H7 (cell line): ENCODE measurements around the gene RSAD1. TPM values are rescaled to one million over a fixed set of nuclear protein-coding genes. Genes with fewer than 3 reads are reported as not detected.
A peak's percentile ranks its signal among the peaks of the same experiment; 100 is the strongest.
"Not testable (repeated sequence)": the region's sequence is repeated elsewhere in the genome, so short reads cannot be mapped to it uniquely, and the experiment has no call there.

Experiments
- DNase-seq: peaks from one replicate; pipeline ENCODE4 v3.0.0; 2012
- H3K27me3 ChIP-seq: 2 replicates; pipeline ENCODE4 v1.6.0; 2011; ENCODE audit warnings: mild to moderate bottlenecking, low read length; ENCODE audit not compliant: control insufficient read depth, insufficient read depth
- H3K36me3 ChIP-seq: replicated peaks from 2 replicates; pipeline ENCODE4 v1.5.1; 2011; ENCODE audit warnings: low read length; ENCODE audit not compliant: control insufficient read depth, insufficient read depth
- H3K4me3 ChIP-seq: 2 replicates; pipeline ENCODE4 v1.5.1; 2011; ENCODE audit warnings: low read depth, mild to moderate bottlenecking, control low read depth, low read length, moderate library complexity; ENCODE audit not compliant: insufficient read depth
- total RNA-seq: library from RNA; depleted of rRNA; stranded (reverse); fragments of >200 nt; shearing (Covaris generic); gene quantifications from 2 replicates; pipeline ENCODE4 v1.2.3, GENCODE V29; 2014

Gene RSAD1
- total RNA-seq, 1 experiment from 2014 or later, result 28.4 TPM

DNA sequence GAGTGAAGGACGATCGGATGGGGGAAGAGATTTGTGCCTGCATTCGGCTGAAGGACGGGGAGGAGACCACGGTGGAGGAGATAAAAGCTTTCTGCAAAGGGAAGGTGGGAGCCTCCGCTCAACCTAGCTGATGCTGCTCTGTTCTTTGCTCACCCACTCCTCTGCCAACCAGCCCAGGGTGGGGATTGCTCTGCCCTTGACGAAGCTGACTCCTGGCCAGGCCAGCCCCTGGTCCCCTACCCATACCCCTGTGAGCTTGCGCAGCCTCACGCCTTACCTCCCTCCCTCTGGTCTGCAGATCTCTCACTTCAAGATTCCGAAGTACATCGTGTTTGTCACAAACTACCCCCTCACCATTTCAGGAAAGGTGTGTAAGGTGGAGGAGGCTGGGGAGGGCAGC lies 4.8 kb upstream of the RSAD1 start:
- Histone ChIP-seq H3K4me3 (no peak overlapping the region), H3K27me3 (peaks cover 11% of the 10 kb centered on the region), H3K36me3 (no peaks in the 10 kb centered on the region)
- DNase-seq, result no peak

DNA sequence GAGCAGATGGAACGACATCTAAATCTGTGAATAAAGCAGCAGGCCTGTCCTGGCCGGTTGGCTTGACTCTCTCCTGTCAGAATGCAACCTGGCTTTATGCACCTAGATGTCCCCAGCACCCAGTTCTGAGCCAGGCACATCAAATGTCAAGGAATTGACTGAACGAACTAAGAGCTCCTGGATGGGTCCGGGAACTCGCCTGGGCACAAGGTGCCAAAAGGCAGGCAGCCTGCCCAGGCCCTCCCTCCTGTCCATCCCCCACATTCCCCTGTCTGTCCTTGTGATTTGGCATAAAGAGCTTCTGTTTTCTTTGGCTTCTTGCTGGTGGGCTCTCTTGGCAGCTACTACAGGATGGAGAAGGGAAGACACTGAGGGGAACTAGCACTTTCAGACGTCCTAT lies 4.1 kb upstream of the RSAD1 start:
- no peak for DNase-seq
- Histone ChIP-seq H3K4me3 (no peak overlapping the region), H3K36me3 (no peaks in the 10 kb centered on the region), H3K27me3 (peaks cover 8% of the 10 kb centered on the region)

DNA sequence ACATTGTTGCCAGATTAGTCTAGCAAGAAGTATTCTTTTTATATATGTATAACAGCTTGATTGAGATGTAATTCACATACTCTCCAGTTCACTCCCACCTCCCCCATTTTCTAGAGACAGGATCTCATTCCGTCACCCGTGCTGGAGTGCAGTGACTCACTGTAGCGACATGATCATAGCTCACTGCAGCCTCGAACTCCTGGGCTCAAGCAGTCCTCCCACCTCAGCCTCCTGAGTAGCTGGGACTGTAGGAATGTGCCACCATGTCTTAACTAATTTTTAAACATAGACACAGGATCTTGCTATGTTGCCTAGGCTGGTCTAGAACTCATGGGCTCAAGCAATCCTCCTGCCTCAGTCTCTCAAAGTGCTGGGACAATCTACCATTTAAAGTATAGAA lies 3.3 kb upstream of the RSAD1 start:
- no peak for DNase-seq
- 0 out of 2 replicates have a peak, but pooled peaks cover 1% of the 10 kb centered on the region for H3K36me3 ChIP-seq
- H3K4me3 ChIP-seq, result no peak overlapping the region
- peaks cover 7% of the 10 kb centered on the region for H3K27me3 ChIP-seq

DNA sequence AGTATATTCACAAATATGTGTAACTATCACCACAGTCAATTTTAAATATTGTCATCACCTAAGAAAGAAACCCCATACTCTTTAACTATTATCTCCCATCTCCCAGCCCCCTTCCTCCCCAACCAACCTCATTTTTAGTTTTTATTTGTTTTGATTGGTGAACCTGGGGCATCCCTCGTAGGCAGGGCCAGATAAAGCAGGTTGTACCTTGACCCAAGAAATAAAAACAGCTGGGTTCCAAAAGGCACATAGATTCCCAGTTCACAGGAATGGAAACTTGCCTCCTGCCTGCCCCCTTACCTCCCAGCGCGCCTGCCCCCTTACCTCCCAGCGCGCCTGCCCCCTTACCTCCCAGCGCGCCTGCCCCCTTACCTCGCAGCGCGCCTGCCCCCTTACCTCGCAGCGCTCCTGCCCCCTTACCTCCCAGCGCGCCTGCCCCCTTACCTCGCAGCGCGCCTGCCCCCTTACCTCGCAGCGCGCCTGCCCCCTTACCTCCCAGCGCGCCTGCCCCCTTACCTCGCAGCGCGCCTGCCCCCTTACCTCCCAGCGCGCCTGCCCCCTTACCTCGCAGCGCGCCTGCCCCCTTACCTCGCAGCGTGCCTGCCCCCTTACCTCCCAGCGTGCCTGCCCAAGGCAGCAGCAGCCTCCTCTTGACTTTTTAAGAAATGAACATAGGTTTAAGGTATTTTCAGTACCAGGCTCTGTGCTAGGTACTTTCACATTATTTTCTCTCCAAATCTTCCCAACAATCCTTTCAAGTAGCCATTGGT lies 2.7 kb upstream of the RSAD1 start:
- DNase-seq, H3K36me3 ChIP-seq, H3K4me3 ChIP-seq, H3K27me3 ChIP-seq: not testable (repeated sequence)

DNA sequence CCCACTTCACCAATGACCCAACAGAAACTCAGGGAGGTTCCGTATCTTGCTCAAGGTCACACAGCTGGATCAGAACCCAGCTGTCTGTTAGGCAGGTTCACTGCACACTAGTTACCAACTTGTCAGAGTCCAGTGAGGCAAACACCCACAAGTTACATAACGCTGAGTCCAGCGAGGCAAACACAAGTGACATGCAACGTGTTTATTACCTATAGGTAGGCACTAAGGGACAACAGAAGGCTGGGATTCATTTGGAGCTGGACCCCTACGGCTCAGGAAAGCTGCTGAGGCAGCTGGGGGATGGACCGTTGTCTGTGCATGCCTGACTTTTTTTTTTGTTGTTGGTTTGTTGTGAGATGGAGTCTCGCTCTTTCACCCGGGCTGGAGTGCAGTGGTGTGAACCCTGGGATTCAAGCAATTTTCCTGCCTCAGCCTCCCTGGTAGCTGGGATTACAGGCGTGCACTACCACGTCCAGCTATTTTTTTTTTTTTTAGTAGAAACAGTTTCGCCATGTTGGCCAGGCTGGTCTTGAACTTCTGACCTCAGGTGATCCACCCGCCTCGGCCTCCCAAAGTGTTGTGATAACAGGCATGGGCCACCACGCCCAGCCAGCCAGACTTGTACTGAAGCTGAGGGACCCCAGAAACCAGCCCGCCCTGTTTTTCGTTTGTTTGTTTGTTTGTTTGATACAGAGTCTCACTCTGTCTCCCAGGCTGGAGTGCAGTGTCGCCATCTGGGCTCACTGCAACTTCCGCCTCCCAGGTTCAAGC lies 1.9 kb upstream of the RSAD1 start:
- H3K27me3 ChIP-seq, result peaks cover 7% of the 10 kb centered on the region
- DNase-seq, result no peak
- 0 out of 2 replicates have a peak, but pooled peaks cover 1% of the 10 kb centered on the region for H3K36me3 ChIP-seq
- no peak overlapping the region for H3K4me3 ChIP-seq

DNA sequence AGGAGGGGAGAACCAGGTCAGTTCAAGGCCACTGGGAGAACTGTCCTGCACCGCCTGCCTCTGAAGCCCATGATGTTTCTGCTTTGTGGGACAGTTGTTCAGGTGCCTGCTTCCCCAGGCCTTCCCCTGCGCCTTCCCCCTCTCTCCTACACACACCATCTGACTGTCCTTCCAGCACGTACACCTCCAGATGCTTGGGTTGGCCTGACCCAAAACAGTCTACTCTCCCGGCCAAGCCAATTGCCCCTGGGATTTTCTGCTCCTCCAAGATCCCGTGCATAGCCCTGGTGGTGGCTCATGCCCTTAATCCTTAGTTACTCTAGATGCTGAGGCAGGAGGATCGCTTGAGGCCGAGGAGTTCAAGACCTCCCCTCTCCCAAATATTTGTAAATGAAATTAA lies 684 bp upstream of the RSAD1 start:
- Histone ChIP-seq H3K36me3 (0 out of 2 replicates have a peak, but pooled peaks cover 1% of the 10 kb centered on the region), H3K27me3 (peaks cover 7% of the 10 kb centered on the region), H3K4me3 (no peak overlapping the region; the same call in 1 of the 2 replicates)
- DNase-seq, result no peak

DNA sequence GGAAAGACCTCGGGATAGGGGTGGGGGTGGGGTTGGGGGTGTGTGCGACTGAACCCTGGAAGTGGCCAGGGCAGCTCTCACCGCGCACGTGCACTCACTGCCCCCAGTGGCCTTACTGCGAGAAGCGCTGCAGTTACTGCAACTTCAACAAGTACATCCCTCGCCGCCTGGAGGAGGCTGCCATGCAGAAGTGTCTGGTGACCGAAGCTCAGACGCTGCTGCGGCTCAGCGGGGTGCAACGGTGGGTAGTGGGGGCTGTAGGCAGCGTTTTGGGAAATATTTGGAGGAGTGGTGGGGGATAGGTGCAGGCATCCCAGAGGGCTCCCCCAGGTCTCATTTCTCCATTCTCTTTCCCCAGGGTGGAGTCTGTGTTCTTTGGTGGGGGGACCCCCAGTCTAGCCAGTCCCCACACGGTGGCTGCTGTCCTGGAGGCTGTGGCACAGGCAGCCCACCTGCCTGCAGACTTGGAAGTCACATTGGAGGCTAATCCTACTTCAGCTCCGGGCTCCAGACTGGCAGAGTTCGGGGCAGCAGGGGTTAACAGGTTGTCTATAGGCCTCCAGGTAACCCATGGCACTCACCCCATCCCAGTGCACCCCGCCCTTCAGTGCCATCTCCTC lies 972 bp downstream of the RSAD1 start:
- peaks cover 7% of the 10 kb centered on the region for H3K27me3 ChIP-seq
- peak overlapping the region; percentile 82 for H3K4me3 ChIP-seq
- H3K36me3 ChIP-seq, result peaks cover 8% of the 10 kb centered on the region
- DNase-seq, result peak; percentile 91

DNA sequence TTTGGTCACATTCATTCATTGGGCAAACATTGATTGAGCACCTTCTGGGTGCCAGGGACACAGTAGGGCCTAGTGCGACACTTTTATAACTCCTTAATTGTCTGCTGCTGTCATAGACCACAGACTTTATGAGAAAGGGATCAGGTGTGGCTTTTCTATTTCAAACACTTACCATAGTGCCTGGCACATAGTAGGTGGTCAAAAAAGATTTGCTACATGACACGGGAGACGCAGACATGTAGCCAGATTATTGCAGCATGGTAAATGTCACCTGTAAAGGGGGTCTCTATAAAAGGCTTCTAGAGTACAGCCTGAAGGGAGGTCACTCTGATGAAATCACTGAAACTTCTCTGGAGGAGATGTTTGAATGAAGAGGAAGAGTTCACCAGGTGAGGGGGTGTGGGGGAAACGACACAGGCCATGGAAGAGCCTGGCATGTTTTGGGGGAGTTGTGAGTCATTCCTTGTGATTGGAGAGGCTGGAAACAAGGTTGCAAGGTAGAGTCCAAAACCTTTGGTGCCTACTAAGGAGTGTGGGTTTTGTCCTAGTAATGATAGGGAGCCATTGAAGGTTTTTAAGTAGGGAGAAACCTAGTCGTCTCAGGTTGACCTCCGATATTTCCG lies 1.6 kb downstream of the RSAD1 start:
- Histone ChIP-seq H3K4me3 (no peak overlapping the region), H3K36me3 (peaks cover 9% of the 10 kb centered on the region), H3K27me3 (peaks cover 7% of the 10 kb centered on the region)
- no peak for DNase-seq

DNA sequence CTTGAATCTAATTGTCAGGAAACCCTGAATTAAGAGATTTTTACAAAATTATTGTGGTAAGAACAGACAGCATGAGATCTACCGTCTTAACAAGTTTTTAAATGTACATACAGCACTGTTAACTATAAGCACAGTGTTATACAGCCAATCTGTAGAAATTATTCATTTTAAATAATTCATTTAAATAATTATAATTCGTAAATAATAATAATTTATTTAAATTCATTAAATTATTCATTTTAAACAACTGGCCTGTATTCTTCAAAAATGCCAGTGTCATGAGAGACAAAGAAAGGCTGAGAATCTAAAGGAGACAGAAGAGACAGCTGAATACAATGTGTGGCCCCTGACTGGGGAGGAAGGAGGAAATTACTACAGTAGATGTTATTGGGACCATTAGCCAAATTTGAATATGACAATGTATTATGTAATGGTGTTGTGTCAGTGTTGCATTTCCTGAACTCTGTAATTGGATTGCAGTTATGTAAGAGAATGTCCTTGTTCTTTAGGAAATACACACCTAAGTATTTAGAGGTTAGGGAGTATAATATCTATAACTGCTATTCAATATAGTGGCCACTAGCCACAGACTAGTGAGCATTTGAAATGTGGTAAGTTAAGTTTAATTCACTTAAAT lies 2.3 kb downstream of the RSAD1 start:
- Histone ChIP-seq H3K36me3 (peaks cover 12% of the 10 kb centered on the region), H3K27me3 (peaks cover 5% of the 10 kb centered on the region), H3K4me3 (no peak overlapping the region)
- DNase-seq, result no peak

DNA sequence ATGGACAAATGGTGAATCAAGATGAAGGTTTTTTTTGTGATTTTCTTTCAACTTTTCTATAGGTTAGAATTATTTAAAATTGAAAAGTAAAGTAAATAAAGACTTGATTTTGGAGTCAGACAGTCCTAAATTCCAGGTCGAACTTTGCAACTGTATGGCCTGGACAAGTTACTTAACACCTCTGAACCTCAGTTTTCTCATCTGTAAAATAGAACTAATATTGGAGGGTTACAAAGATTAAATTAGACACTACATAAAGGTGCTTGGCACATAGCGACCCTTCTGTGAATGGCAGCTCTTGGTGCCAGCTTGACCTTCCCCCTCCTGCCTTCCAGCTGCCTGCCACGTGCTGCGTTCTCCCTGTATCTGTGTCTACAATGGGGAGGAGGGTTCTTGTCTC lies 3.0 kb downstream of the RSAD1 start:
- DNase-seq, result no peak
- peaks cover 12% of the 10 kb centered on the region for H3K36me3 ChIP-seq

DNA sequence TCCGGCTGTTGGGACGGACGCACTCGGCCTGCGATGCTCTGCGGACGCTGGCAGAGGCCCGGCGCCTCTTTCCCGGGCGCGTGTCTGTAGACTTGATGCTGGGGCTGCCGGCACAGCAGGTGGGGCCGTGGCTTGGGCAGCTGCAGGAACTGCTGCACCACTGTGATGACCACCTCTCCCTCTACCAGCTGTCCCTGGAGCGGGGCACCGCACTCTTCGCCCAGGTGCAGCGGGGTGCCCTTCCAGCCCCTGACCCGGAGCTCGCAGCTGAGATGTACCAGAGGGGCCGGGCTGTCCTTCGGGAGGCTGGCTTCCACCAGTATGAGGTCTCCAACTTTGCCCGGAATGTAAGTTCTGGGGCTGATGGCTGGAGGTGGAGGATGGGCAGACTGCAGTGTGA lies 3.5 kb downstream of the RSAD1 start:
- DNase-seq, result no peak
- Histone ChIP-seq H3K4me3 (no peak overlapping the region), H3K27me3 (no peaks in the 10 kb centered on the region; the same call in 1 of the 2 replicates), H3K36me3 (peaks cover 12% of the 10 kb centered on the region)

More for the DNA sequence above, 3.0 kb downstream of the RSAD1 start:
- Histone ChIP-seq H3K4me3 (no peak overlapping the region), H3K27me3 (peaks cover 1% of the 10 kb centered on the region; the same call in 1 of the 2 replicates)

DNA sequence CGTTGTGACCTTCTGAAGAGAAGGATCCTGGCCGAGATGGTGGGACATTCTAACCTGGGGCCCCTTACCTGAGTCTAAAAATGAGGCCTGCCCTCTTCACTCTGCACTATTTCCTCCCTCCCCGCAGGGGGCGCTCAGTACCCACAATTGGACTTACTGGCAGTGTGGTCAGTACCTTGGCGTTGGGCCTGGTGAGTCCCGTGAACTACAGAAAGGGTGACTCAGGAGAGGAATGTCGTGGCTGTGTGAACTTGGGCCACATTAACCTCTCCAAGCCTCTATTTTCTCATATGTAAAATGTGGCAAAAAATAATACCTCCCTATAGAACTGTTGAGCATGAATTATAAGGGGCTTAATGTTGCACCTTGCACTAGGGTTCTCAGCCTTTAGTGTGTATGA lies 3.9 kb downstream of the RSAD1 start:
- Histone ChIP-seq H3K27me3 (no peaks in the 10 kb centered on the region; the same call in 1 of the 2 replicates), H3K36me3 (peaks cover 12% of the 10 kb centered on the region), H3K4me3 (no peak overlapping the region)
- peak; percentile 91 for DNase-seq

DNA sequence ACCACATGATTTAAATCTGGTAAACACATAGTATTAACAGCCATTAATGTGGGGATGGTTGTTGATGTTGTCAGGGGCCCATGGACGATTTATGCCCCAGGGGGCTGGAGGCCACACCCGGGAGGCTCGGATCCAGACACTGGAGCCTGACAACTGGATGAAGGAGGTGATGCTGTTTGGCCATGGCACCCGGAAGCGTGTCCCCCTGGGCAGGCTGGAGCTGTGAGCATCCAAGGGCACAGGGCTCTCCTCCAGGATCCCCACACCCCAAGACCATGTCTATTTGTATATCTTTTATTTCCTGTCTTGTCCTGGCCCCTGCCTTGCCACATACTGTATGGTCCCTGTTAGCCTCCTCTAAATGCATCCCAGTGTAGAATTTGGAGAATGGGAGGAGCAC lies 4.6 kb downstream of the RSAD1 start:
- Histone ChIP-seq H3K36me3 (peaks cover 12% of the 10 kb centered on the region), H3K4me3 (no peak overlapping the region), H3K27me3 (no peaks in the 10 kb centered on the region)
- no peak for DNase-seq
